ENCODE results near the gene PIPOX.

Gene PIPOX

DNA sequence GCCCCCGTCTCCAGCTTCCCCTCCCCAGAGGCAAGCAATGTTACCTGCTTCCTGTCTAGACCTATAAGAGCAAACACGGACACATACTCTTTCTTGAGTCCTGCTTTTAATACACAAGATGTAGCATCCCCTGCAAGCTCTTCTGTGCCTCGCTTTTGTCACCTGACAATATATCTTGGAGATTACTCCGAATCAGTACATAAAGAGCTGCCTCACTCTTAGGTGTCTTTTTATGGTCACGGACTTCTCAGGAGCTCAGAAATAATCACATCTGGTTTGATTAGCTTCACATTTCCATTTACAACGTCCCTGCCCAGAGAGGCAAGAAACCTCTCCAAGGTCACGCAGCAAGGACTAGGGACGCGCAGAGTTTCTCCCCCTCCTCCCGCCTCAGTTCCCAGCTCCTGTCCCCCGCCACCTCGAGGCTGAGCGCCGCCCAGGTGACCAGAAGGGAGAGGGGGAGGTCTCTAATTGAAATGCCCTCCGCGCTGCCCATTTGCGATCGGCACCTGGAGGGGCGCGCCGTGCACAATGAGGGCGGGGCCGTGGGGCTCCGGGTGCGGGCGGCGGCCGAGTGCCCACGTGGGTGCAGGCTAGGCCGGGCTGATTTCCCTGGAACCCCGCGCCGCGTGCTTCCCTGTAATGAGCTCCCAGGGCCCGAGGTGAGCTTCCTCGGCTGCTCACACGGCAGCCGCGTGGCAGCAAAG is 23.3 kb upstream of the PIPOX start:
- DNase-seq, result no peak

DNA sequence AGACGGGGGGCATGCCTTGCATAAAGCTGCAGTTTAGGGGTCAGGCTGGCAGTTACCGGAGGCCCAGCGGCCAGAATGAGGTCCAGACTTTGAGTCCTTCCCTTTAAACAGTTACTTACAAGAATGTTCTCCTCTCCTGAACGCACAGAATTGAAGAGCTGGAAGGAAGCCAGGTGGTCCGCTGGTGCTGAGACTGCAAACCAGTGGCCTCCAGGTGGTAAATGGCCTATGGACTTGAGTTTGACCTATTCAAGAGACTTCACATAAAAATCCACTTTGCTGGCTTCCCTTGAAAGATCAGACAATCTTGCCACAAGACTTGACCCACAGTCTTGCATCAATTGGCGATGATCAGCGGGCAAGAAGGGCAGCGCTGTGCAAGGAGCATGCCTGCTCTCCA is 22.4 kb upstream of the PIPOX start:
- no peak for DNase-seq

DNA sequence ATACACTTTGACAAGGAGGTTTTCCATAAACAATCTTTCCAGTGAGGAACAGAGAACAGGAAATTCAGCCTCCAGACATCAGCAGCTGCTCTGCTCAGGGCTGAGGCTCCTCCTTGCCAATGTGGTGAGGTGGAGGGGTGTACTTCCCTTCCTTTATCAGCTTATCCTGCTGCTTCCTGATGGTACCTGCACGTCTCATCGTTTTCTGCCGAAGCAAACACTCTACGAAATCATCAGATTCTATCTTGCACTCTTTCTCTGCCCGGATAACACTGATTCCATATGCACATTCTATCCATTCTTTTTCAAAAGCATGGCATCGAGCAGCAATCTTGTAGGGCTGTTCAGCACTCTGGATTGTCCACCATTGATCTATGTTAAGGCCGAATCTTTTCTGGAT is 21.7 kb upstream of the PIPOX start:
- no peak for DNase-seq

DNA sequence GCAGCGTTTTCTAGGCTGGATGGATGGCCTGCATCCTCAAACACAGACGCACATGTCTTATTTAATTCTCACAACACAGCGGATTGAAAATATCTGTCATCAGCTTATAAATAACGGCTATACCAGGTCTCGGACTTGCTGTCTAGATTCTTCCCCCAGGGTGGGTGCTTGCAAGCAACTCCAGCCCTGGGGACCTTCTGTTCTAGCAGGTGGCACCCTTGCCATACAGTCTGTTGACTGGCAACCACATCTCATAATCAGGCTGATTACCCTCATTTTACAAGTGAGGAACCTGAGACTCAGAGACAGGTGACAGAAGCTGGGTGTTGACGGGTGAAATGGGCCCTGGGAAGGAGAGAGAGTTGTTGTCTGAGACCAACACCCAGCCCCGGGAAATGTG is 20.9 kb upstream of the PIPOX start:
- DNase-seq, result no peak

DNA sequence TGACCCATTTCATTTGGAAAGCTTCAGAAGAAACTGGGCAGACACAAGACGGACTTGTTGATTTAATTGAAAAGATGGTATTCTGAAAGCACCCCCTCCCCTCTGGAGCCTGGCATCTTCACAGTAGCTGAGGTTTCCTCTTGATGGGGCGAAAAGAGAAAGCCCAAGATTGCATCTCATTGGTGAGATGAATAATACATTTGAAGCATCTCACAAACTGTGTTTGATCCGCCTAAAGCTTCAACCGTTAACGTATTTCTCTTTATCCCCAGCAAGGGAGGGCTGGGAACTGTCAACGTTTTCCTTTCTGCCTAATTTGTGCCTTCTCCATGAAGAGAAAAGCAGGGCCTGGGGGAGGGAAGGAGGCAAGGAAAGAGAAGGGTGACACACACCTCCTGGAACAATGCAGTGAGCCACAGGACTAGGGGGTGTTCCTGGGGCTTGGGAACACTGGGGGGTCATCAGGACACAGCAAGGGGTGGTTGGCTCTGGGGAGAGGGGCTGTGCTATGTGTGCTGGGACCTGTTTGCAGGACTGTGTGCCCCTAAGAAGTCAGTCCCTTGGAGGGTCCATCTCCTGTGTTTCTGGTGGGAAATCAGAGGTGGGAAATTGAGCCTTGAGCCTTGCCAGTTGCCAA is 18.5 kb upstream of the PIPOX start:
- DNase-seq, result no peak

DNA sequence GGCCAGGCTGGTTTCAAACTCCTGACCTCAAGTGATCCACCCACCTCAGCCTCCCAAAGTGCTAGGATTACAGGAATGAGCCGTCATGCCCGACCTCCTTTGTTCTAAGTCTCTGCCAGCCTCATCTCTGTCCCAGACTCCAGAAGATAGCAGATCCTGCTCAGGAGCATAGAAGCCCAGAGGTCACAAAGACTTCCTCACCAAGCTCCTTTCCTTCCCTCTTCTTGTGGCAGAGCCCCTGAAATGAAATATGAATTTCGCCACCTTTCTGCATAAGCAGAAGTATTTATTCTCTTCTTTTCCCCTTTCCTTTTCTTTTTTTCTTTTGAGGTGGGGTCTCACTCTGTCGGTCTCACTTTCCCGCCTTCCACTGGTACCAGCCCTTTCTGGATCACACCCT is 11.5 kb upstream of the PIPOX start:
- no peak for DNase-seq

DNA sequence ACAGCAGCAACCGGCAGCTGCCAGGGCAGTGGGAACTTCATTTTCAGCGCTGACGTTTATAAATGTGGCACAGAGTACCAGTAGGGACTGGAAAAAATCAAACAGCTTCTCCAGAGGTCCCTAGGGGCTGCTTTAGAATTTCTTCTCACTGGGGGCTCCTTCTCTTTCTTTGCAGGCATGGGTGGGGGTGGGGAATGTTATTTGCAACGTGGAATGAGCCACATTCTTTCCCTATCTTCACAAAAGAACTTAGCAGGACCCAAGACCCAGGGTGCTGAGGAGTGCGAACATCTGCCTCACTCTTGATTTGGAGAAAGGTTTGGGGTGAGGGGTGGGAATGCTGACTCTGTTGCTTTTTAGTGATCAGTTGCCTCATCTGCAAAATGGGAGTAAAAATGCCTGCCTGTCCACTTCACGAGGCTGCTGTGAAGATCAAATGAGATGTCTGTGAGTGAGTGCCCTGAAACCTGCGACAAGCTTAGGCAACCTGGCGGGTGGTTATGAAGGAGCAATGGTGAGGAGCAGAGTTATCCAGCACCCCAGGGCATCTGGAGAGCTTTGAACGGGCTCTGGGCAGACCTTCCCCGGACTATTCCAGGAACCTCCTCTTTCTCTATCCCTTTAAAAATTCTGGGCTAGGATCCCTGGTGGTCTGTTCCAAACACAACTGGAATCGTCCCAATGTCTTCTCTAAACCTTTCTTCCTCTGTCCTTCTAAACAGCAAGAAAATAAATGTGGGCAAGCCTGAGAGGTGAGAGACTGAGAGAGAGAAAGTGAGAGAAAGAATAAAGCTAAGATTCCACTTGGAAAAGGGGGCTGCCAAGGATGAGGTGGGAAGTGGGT is 10.7 kb upstream of the PIPOX start:
- no peak for DNase-seq

DNA sequence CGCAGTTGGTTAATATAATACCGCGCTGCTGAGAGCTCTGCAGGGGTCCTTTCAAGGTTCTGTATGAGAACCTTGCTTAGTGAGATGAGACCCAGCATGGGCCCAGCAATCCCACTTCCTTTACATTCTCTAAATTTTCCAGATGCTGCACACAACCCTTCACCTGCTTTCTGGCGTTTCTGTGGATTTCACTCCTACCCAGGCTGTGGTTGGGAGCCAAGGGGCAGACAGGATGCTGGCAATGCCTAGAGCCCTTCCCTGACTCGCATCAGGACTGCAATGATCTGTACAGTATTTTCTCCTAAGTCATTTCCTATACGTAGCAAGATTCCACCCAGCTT is 10.1 kb upstream of the PIPOX start:
- no peak for DNase-seq

DNA sequence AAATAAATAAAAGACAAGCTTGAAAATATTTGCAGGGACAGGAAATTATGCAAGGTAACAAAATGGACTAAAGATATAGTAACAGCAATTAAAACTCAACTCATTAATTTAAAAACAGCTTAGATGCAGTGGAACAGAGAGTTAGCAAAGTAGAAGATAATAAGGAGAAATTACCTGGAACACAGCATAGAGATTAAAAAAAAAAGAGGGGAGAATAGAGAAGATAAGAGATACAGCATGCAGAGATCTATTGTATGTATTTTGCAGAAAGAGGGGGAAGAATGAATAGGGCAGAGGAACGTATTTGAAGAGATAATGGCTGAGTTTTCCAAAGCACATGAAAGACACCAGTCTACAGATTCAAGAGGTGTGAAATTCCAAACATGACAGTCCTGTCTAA is 8.4 kb upstream of the PIPOX start:
- no peak for DNase-seq

DNA sequence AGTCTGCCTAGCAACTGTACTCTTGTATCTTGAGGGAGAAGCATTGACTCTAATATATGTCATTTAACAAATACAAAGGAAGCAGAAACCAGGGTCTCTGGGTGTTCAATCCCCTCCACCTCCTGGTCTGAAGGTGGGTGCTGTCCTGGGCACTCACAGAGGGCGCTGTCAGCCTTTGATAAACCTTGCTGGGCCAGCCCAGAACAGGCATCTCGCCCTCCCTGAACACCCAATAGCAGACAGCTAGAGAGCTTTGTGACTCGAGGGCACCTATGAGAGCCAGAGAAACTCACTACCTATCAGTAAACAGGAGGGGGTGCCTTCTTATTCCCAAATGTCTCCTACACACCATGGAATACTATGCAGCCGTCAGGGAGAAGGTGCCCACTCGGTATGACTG is 6.4 kb upstream of the PIPOX start:
- no peak for DNase-seq

DNA sequence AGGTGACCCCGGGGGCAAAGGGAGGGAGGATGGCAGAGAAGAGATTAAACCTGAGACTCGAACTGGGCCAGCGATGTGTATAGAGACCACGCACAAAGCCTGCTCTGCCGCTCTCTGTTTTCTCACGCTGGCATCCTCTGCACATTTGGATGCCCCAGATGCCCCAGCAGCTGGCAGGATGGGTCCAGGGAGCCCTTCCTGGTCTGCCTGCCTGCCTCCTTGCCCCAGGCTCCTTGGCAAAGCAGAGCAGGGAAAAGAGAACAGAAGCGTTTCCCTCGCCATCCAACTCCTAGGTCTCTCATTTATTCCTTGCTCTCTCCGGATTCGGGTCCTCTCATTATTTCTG is 5.2 kb upstream of the PIPOX start:
- DNase-seq, result no peak

DNA sequence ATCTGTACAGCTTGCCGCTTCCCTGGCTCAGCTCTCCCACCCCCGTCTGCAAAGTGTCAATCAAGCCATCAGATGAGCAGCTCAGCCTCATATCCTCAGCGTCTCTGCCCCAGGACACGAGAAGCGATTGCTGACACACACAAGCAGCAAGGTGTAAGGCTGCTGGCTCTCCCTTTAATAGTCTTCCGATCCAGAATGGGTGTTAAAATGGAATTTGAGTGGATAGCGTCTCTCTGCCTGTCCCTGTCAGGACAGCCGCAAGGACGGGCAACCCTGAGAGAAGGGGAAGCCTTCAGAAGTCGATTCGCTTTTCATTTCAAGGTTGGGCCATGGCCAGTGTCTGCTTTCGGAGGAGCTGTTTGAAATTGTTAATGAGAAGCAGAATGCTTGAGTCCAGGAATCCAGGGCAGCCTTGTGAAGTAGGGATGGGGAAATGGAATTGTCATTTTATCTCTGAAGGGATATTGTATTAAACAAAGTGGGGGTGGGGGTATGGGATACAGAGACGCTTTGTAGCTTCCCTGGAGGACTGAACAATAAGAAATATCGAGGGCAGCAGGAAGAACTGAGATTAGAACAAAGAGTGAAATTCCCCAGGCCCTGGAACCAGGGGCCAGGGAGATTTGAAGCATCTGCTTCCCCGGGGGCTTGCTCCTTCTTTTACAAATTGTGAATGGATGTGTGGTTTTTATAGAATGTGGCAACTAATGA is 4.7 kb upstream of the PIPOX start:
- no peak for DNase-seq

DNA sequence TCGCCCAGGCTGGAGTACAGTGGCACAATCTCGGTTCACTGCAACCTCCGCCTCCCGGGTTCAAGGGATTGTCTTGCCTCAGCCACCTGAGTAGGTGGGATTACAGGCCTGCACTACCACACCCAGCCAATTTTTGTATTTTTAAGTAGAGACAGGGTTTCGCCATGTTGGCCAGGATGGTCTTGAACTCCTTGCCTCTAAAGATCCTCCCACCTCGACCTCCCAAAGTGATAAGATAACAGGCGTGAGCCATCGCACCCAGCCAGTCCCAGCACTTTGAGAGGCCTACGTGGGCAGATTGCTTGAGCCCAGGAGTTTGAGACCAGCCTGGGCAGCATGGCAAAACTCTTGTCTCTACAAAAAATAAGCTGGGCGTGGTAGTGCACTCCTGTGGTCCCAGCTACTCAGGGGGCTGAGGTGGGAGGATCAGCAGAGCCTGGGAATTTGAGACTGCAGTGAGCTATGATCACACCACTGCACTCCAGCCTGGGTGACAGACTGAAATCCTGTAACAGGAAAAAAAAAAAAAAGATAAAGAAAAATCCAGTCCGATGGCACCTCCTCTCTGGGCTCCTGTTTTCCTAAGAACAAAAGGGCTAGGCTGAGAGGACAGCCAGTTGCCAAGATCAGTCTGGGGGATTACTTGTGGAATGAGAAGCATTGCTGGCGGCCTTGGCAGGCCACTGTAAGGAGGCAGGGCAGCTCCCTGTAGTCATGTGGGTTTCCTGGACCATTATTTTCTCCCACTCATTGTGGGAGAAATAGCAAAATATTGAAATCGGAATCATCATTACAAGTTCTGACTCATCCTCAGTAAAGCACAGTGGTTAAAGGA is 3.0 kb upstream of the PIPOX start:
- DNase-seq, result no peak

DNA sequence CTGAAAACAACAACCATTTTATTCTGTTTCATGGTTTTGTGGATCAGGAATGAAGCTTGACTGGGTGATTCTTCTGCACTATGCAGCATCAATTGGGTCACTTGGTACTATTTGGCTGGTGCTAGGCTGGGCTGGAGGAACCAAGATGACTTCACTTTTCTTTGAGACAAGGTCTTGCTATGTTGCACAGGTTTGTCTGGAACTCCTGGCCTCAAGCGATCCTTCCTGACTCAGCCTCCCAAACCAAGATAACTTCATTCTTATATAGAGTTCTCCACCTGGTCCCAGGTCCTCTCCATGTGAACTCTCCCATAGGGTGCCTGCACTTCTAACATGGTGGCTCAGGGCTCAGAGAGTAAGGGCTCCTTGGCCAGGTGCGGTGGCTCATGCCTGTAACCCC is 1.9 kb upstream of the PIPOX start:
- no peak for DNase-seq

DNA sequence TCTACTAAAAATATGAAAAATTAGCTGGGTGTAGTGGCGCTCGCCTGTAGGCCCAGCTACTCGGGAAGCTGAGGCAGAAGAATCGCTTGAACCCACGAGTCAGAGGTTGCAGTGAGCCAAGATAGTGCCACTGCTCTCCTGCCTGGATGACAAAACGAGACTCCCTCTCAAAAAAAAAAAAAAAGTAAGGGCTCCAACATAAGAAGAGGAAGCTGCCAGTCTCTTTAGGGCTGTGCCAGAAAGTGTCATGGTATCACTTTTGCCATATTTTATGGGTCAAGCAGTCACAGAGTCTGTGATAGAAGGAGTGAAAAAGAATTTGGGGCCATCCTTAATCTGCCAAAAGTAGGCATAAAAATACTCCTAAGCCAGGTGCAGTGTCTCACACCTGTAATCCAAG is 1.4 kb upstream of the PIPOX start:
- DNase-seq, result no peak

DNA sequence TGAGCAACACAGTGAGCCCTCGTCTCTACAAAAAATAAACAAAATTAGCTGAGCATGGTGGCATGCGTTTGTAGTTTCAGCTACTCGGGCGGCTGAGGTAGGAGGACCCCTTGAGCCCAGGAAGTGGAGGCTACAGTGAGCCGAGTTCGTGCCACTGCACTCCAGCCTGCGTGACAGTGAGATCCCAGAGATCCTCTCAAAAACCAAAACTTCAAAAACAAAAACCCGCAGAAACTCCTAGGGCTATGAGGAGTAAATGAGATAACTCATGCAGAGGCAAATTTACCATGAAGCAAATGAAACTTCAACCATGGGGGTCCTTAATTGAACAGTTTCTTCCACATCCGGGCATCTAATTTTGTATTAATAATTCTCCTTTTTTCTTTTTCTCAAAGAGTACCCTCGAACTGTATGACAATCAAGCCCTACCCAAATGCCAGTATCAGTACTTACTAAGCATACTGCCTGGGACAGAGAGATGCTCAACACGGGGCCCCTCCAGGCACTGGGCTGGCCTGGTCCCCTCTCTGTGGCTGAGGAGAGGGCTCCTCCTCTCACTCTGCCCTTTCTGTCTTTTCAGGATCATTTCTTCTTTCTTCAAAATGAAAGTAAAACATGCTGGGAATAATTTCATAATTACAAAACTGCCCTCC is 789 bp upstream of the PIPOX start:
- DNase-seq, result no peak

DNA sequence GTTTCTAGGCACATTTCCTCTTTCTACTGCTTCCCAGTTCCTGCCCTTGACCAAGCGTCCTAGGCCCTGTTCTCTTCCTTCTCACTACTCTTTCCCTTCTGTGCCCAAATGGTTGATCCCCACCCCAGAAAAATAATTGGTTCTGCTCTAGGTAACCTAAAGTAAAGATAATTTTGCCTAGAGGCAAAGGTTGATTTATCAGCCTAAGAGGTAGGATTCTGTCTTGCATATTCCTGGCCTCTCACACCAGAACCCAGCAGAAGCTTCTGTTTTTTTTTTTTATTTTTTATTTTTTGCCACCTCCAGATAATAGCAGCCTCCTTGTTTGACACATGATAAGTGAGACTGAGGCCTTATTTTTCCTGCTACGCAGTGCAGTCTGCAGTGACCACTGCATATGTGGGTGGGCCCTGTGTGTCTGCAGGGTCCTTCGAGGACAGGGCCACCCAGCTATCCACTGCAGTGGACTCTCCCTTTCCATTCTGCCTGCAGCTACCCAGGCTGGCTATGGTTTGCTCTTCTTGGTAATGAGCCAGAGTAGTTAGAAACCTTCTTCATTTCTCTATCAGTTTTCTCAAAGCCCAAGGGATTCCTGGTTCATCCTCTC is 701 bp downstream of the PIPOX start:
- no peak for DNase-seq

DNA sequence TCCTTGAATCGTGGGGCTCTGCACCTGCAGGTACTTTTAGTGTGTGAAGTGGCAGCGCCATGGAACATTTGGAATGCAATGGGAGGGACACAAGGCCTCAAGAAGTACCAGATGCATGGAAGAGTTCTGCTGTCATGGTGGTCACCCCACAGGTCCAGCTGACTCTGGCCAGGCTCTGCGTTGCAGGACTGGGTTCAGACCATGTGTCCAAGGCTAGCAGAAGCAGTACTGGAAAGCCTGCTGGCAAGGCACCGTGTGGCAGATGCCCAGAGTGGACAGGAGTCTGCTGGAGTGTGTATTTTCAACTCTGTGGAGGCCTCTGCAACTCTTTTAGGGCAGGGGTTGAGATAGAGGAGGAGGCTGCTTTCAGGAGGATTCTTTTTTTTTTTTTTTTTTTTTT is 2.1 kb downstream of the PIPOX start:
- DNase-seq, result no peak

DNA sequence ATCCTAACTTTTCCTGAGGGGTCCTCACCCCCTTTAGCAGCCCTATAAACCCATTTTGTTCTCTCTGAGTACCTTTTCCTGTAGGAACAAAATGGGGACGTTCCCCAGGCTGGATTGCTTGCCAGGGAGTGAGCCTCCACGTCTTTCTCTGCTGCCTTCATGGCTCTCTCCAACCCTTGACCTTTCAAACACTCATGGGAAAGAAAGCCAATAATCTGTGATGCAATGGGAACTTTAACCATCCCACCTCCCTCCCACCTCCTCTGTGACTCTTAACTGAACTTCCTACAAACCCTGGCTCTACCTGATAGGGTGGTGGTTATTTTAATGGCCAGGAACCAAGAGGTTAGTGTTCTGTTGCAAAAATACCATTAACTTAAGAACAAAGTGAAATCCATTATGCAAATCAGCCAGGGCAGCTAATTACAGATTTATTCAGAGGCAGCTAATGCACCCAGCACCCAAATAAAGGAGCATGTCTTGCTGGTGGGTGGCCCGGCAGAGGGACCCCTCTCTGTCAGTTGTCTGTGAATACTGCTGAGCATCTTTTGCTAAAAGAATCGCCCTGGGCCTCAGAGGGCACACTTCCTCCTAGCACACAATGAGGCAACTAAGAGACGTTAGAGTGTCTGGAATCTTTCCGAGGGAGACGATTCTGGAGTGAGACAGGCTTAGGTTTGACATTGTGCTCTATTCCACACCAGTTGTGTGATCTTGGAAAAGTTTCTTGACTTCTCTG is 3.0 kb downstream of the PIPOX start:
- DNase-seq, result no peak

DNA sequence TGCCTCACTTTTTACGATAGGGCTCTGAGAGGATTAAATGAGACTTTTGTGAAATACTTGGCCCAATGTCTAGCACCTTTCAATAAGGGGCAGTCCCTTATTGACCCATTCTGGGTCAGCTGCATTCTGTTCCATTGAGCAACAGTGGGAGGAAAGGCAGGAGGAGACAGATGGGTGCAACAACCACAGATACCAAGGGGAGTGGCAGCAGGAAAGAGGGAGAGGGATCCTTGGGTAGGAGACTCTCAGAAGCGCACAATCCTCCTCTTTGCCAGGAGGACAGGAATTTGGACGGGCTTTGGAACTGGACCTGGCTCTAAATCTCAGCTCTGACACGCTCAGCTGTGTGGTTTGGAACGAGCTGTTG is 3.5 kb downstream of the PIPOX start:
- DNase-seq, result no peak

Measured in NCI-H510A (cell line).